ENCODE data around the gene XCR1.
A peak's percentile ranks its signal among the peaks of the same experiment; 100 is the strongest.

XCR1 gene

GRCh38 chr3:45991341-45991740, 35.9 kb downstream of the XCR1 start:
- Histone ChIP-seq H3K18ac (ENCODE audit: low read length) (peak overlapping the region; percentile 20), H3K79me1 (ENCODE audit: low read length) (peaks cover 10% of the 10 kb centered on the region), H4K91ac (ENCODE audit: low read depth, low read length) (no peak overlapping the region), H3K14ac (ENCODE audit: low read length) (no peak overlapping the region), H3K4me3 (ENCODE audit: low read depth, low read length) (no peak overlapping the region), H2BK120ac (ENCODE audit: insufficient read depth, low read length, poor library complexity) (no peak overlapping the region), H4K12ac (ENCODE audit: low read depth, low read length) (no peak overlapping the region), H3K9me3 (ENCODE audit: insufficient read depth, low read depth, low read length) (peaks cover 2% of the 10 kb centered on the region), H3K36me3 (ENCODE audit: control insufficient read depth in 1 of 2, insufficient read depth in 2 of 2, low read length in 2 of 2) (no peaks in the 10 kb centered on the region), H3K27ac (ENCODE audit: low read depth, low read length) (no peak overlapping the region), H3K79me2 (ENCODE audit: control insufficient read depth, insufficient read depth, low read length, poor library complexity) (peaks cover 5% of the 10 kb centered on the region), H3K4ac (ENCODE audit: low read depth, low read length) (no peak overlapping the region), H3K4me2 (ENCODE audit: low read length) (no peak overlapping the region), H3K9ac (ENCODE audit: low read length) (no peak overlapping the region), H2AK5ac (ENCODE audit: low read length) (no peak overlapping the region), H2BK12ac (ENCODE audit: low read length) (no peak overlapping the region), H3K23ac (ENCODE audit: low read length) (no peak overlapping the region), H2BK5ac (ENCODE audit: low read depth, low read length, poor library complexity) (no peak overlapping the region), H2AFZ (ENCODE audit: insufficient read depth, low read length, poor library complexity) (no peak overlapping the region), H3K4me1 (ENCODE audit: control insufficient read depth in 1 of 2, insufficient read depth in 2 of 2, low read length in 2 of 2) (peaks cover 0 to 11% of the 10 kb centered on the region in 2 experiments), H3K27me3 (ENCODE audit: insufficient read depth, low read length) (no peaks in the 10 kb centered on the region), H4K8ac (ENCODE audit: low read depth, low read length) (no peak overlapping the region)
- no CpG with 5 or more reads among the region's 6 CpGs for WGBS (ENCODE audit: extremely low coverage, insufficient coverage, insufficient read length)
- DNase-seq: no peak

- Histone ChIP-seq H3K9me3 (ENCODE audit: insufficient read depth, low read depth, low read length) (peaks cover 2% of the 10 kb centered on the region), H2AFZ (ENCODE audit: insufficient read depth, low read length, poor library complexity) (no peak overlapping the region), H3K36me3 (ENCODE audit: control insufficient read depth in 1 of 2, insufficient read depth in 2 of 2, low read length in 2 of 2) (no peaks in the 10 kb centered on the region), H3K4me3 (ENCODE audit: low read depth, low read length) (no peak overlapping the region), H2AK5ac (ENCODE audit: low read length) (no peak overlapping the region), H3K14ac (ENCODE audit: low read length) (no peak overlapping the region), H3K18ac (ENCODE audit: low read length) (no peak overlapping the region), H4K8ac (ENCODE audit: low read depth, low read length) (no peak overlapping the region), H3K9ac (ENCODE audit: low read length) (no peak overlapping the region), H3K79me1 (ENCODE audit: low read length) (peaks cover 6% of the 10 kb centered on the region), H3K4me2 (ENCODE audit: low read length) (no peak overlapping the region), H3K23ac (ENCODE audit: low read length) (no peak overlapping the region), H3K27ac (ENCODE audit: low read depth, low read length) (no peak overlapping the region), H4K12ac (ENCODE audit: low read depth, low read length) (no peak overlapping the region), H2BK120ac (ENCODE audit: insufficient read depth, low read length, poor library complexity) (no peak overlapping the region), H3K4ac (ENCODE audit: low read depth, low read length) (no peak overlapping the region), H3K4me1 (ENCODE audit: control insufficient read depth in 1 of 2, insufficient read depth in 2 of 2, low read length in 2 of 2) (peaks cover 0 to 10% of the 10 kb centered on the region in 2 experiments), H3K27me3 (ENCODE audit: insufficient read depth, low read length) (no peaks in the 10 kb centered on the region), H2BK12ac (ENCODE audit: low read length) (no peak overlapping the region), H2BK5ac (ENCODE audit: low read depth, low read length, poor library complexity) (no peak overlapping the region), H3K79me2 (ENCODE audit: control insufficient read depth, insufficient read depth, low read length, poor library complexity) (peaks cover 4% of the 10 kb centered on the region), H4K91ac (ENCODE audit: low read depth, low read length) (no peak overlapping the region)
- no CpG with 5 or more reads among the region's 3 CpGs for whole genome bisulfite sequencing (ENCODE audit: extremely low coverage, insufficient coverage, insufficient read length)
- DNase-seq: no peak
Observed at GRCh38 chr3:45990181-45990580, 37.1 kb downstream of the XCR1 start.

GRCh38 chr3:45988804-45989203, 38.5 kb downstream of the XCR1 start:
- WGBS (ENCODE audit: extremely low coverage, insufficient coverage, insufficient read length): no CpG with 5 or more reads among the region's 2 CpGs

GRCh38 chr3:45988362-45988761, 38.9 kb downstream of the XCR1 start:
- H3K4me1 ChIP-seq (ENCODE audit: control insufficient read depth in 1 of 2, insufficient read depth in 2 of 2, low read length in 2 of 2): peaks cover 0 to 3% of the 10 kb centered on the region in 2 experiments
- H3K36me3 ChIP-seq (ENCODE audit: control insufficient read depth in 1 of 2, insufficient read depth in 2 of 2, low read length in 2 of 2): peaks cover 5 to 6% of the 10 kb centered on the region in 2 experiments
- no peak overlapping the region for H2AK5ac ChIP-seq (ENCODE audit: low read length)
- no peaks in the 10 kb centered on the region for H3K79me1 ChIP-seq (ENCODE audit: low read length)
- H2AFZ ChIP-seq (ENCODE audit: insufficient read depth, low read length, poor library complexity): no peak overlapping the region
- H3K4me3 ChIP-seq (ENCODE audit: low read depth, low read length): no peak overlapping the region
- H3K18ac ChIP-seq (ENCODE audit: low read length): no peak overlapping the region
- H3K27me3 ChIP-seq (ENCODE audit: insufficient read depth, low read length): no peaks in the 10 kb centered on the region
- H3K9me3 ChIP-seq (ENCODE audit: insufficient read depth, low read depth, low read length): peaks cover 2% of the 10 kb centered on the region
- no peak for DNase-seq
- H3K4me2 ChIP-seq (ENCODE audit: low read length): no peak overlapping the region
- H3K9ac ChIP-seq (ENCODE audit: low read length): no peak overlapping the region
- no peak overlapping the region for H4K91ac ChIP-seq (ENCODE audit: low read depth, low read length)
- H3K79me2 ChIP-seq (ENCODE audit: control insufficient read depth, insufficient read depth, low read length, poor library complexity): peaks cover 2% of the 10 kb centered on the region
- H2BK12ac ChIP-seq (ENCODE audit: low read length): no peak overlapping the region
- H3K23ac ChIP-seq (ENCODE audit: low read length): no peak overlapping the region
- no peak overlapping the region for H3K4ac ChIP-seq (ENCODE audit: low read depth, low read length)
- H2BK5ac ChIP-seq (ENCODE audit: low read depth, low read length, poor library complexity): no peak overlapping the region
- H4K12ac ChIP-seq (ENCODE audit: low read depth, low read length): no peak overlapping the region
- H3K27ac ChIP-seq (ENCODE audit: low read depth, low read length): no peak overlapping the region
- no CpG with 5 or more reads among the region's 4 CpGs for WGBS (ENCODE audit: extremely low coverage, insufficient coverage, insufficient read length)
- no peak overlapping the region for H3K14ac ChIP-seq (ENCODE audit: low read length)
- no peak overlapping the region for H4K8ac ChIP-seq (ENCODE audit: low read depth, low read length)
- no peak overlapping the region for H2BK120ac ChIP-seq (ENCODE audit: insufficient read depth, low read length, poor library complexity)

More at GRCh38 chr3:45988804-45989203, 38.5 kb downstream of the XCR1 start:
- Histone ChIP-seq H3K4me1 (ENCODE audit: control insufficient read depth in 1 of 2, insufficient read depth in 2 of 2, low read length in 2 of 2) (peaks cover 0 to 3% of the 10 kb centered on the region in 2 experiments), H2AK5ac (ENCODE audit: low read length) (no peak overlapping the region), H3K79me1 (ENCODE audit: low read length) (no peaks in the 10 kb centered on the region), H3K14ac (ENCODE audit: low read length) (no peak overlapping the region), H2BK5ac (ENCODE audit: low read depth, low read length, poor library complexity) (no peak overlapping the region), H3K4me3 (ENCODE audit: low read depth, low read length) (no peak overlapping the region), H4K91ac (ENCODE audit: low read depth, low read length) (no peak overlapping the region), H3K9ac (ENCODE audit: low read length) (no peak overlapping the region), H3K79me2 (ENCODE audit: control insufficient read depth, insufficient read depth, low read length, poor library complexity) (peaks cover 2% of the 10 kb centered on the region), H3K27me3 (ENCODE audit: insufficient read depth, low read length) (no peaks in the 10 kb centered on the region), H3K18ac (ENCODE audit: low read length) (no peak overlapping the region), H4K8ac (ENCODE audit: low read depth, low read length) (no peak overlapping the region), H3K4me2 (ENCODE audit: low read length) (no peak overlapping the region), H2BK12ac (ENCODE audit: low read length) (no peak overlapping the region), H3K36me3 (ENCODE audit: control insufficient read depth in 1 of 2, insufficient read depth in 2 of 2, low read length in 2 of 2) (peaks cover 5 to 6% of the 10 kb centered on the region in 2 experiments), H4K12ac (ENCODE audit: low read depth, low read length) (no peak overlapping the region), H3K23ac (ENCODE audit: low read length) (no peak overlapping the region), H2BK120ac (ENCODE audit: insufficient read depth, low read length, poor library complexity) (no peak overlapping the region), H3K27ac (ENCODE audit: low read depth, low read length) (no peak overlapping the region), H2AFZ (ENCODE audit: insufficient read depth, low read length, poor library complexity) (no peak overlapping the region), H3K9me3 (ENCODE audit: insufficient read depth, low read depth, low read length) (peaks cover 2% of the 10 kb centered on the region), H3K4ac (ENCODE audit: low read depth, low read length) (no peak overlapping the region)
- peak; percentile 41 to 75 for DNase-seq
